ENCODE data around the gene GUK1. TPM values are rescaled to one million over a fixed set of nuclear protein-coding genes. Genes with fewer than 3 reads are reported as not detected.
A peak's percentile ranks its signal among the peaks of the same experiment; 100 is the strongest.

GUK1 gene
- total and polyA plus RNA-seq, 2 experiments from 2014 or later, result 87.5 to 121 TPM

- Mint-ChIP-seq H3K4me3 (peak within 1 kb of the TSS; percentile 92), H3K36me3 (ENCODE audit: low read depth) (peaks cover 40% of the 10 kb centered on the region), H3K4me1 (peaks cover 8% of the 10 kb centered on the region; the same call in 1 of the 3 replicates), H3K27ac (peak within 1 kb of the TSS; percentile 96), H3K27me3 (ENCODE audit: insufficient read depth, low read depth, poor library complexity) (peaks cover 22% of the 10 kb centered on the region), H3K9me3 (no peaks in the 10 kb centered on the region; the same call in 1 of the 3 replicates)
- Histone ChIP-seq H3K27me3 (ENCODE audit: insufficient read depth) (no peaks in the 10 kb centered on the region), H3K4me3 (peak within 1 kb of the TSS; percentile 93), H3K79me2 (replicated peaks; ENCODE audit: insufficient read depth) (no peaks in the 10 kb centered on the region), H3F3A (replicated peaks; ENCODE audit: low read depth) (0 out of 2 replicates have a peak, but pooled peaks cover 2% of the 10 kb centered on the region), H3K9me2 (ENCODE audit: insufficient read depth) (no peaks in the 10 kb centered on the region), H3K4me1 (ENCODE audit: insufficient read depth) (0 out of 2 replicates have a peak, but pooled peaks cover 3% of the 10 kb centered on the region), H2AFZ (peak within 1 kb of the TSS; percentile 94), H4K20me1 (replicated peaks; ENCODE audit: insufficient read depth) (no peaks in the 10 kb centered on the region; the same call in 1 of the 2 replicates), H3K27ac (ENCODE audit: low read depth) (peak within 1 kb of the TSS; percentile 87), H3K36me3 (ENCODE audit: insufficient read depth) (peaks cover 3% of the 10 kb centered on the region; the same call in 1 of the 2 replicates), H3K4me2 (peak within 1 kb of the TSS; percentile 86)
- TF ChIP-seq STAT1 (IDR thresholded peaks at IDR 0.05; ENCODE audit: unreplicated experiment) (no peak), CREB1 (CRISPR knock-in tag; IDR thresholded peaks at IDR 0.05; ENCODE audit: low read depth) (peak; percentile 99), ETS1 (IDR thresholded peaks at IDR 0.05) (peak; percentile 84), EZH2phosphoT487 (IDR thresholded peaks at IDR 0.05; ENCODE audit: unreplicated experiment) (no peak), POLR2AphosphoS5 (IDR thresholded peaks at IDR 0.05; ENCODE audit: low read depth) (peak; percentile 95), EZH2 (IDR thresholded peaks at IDR 0.05; ENCODE audit: low read depth, unreplicated experiment) (no peak)
- TF ChIP-seq, protein P1, sequence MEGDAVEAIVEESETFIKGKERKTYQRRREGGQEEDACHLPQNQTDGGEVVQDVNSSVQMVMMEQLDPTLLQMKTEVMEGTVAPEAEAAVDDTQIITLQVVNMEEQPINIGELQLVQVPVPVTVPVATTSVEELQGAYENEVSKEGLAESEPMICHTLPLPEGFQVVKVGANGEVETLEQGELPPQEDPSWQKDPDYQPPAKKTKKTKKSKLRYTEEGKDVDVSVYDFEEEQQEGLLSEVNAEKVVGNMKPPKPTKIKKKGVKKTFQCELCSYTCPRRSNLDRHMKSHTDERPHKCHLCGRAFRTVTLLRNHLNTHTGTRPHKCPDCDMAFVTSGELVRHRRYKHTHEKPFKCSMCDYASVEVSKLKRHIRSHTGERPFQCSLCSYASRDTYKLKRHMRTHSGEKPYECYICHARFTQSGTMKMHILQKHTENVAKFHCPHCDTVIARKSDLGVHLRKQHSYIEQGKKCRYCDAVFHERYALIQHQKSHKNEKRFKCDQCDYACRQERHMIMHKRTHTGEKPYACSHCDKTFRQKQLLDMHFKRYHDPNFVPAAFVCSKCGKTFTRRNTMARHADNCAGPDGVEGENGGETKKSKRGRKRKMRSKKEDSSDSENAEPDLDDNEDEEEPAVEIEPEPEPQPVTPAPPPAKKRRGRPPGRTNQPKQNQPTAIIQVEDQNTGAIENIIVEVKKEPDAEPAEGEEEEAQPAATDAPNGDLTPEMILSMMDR (conservative IDR thresholded peaks at IDR 0.05; ENCODE audit: low read depth in 2 of 2), result no peak
- peak; percentile 85 for ATAC-seq
- DNase-seq (ENCODE audit: low spot score), result peak; percentile 97
Measured at GRCh38 chr1:228102791-228103620, 37.1 kb upstream of the GUK1 start, which contains the start of gene C1orf35. Gene C1orf35, minus strand, starts transcription at chr1:228103325. Its CDS starts 98 bp downstream, at chr1:228103227.

DNA sequence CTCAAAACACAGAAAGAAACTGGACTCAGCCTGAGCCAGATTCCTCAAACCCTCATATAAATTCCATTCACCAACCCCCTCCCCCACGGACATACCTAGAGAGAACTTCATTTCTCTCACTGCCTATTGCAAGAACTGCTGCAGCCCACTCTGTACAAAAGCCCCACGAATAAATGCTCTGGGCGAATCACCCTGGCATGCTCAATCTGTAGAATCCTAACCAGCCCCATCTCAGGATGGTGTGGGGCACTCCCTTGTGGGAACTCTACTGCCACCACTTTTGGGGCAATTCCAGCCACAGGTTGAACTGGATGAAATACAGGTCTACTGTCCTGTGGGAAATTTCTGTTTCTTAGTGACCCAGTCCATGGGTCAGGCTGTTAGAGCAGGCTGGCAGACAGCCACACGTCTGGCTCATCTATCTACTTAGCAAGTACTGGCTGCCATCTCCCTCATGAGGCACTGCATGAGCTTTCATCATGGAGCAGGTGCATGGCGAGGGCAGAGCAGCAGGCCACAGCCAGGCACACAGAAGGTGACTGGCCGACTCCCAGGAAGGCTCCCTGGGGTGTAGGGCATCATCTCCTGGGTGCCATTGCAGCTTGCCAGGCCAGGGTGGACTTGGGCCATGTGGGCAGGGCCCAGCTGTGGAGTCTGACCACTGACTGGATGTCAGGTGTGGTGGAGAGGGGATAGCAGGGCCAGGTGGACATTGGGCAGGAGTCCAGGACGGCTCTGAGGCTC lies 35.4 kb upstream of the GUK1 start:
- Histone ChIP-seq H3K4me1 (ENCODE audit: insufficient read depth) (peaks cover 7% of the 10 kb centered on the region; the same call in 1 of the 2 replicates), H3F3A (replicated peaks; ENCODE audit: low read depth) (0 out of 2 replicates have a peak, but pooled peaks cover 2% of the 10 kb centered on the region), H3K4me3 (no peak overlapping the region), H3K4me2 (no peak overlapping the region), H3K9me2 (ENCODE audit: insufficient read depth) (no peaks in the 10 kb centered on the region), H3K27me3 (ENCODE audit: insufficient read depth) (peaks cover 1% of the 10 kb centered on the region; the same call in 1 of the 2 replicates), H3K36me3 (ENCODE audit: insufficient read depth) (no peaks in the 10 kb centered on the region), H4K20me1 (replicated peaks; ENCODE audit: insufficient read depth) (no peaks in the 10 kb centered on the region; the same call in 1 of the 2 replicates), H3K27ac (ENCODE audit: low read depth) (no peak overlapping the region), H2AFZ (no peak overlapping the region), H3K79me2 (replicated peaks; ENCODE audit: insufficient read depth) (peaks cover 8% of the 10 kb centered on the region)
- Mint-ChIP-seq H3K27ac (no peak overlapping the region; the same call in 1 of the 2 replicates), H3K36me3 (ENCODE audit: low read depth) (peaks cover 25% of the 10 kb centered on the region), H3K4me1 (peaks cover 14% of the 10 kb centered on the region; the same call in 2 of the 3 replicates), H3K9me3 (no peaks in the 10 kb centered on the region; the same call in 1 of the 3 replicates), H3K27me3 (ENCODE audit: insufficient read depth, low read depth, poor library complexity) (peaks cover 21% of the 10 kb centered on the region), H3K4me3 (peak overlapping the region; percentile 54)
- DNase-seq (ENCODE audit: low spot score), result no peak
- no peak for ATAC-seq
- TF ChIP-seq EZH2phosphoT487 (IDR thresholded peaks at IDR 0.05; ENCODE audit: unreplicated experiment) (no peak), POLR2AphosphoS5 (IDR thresholded peaks at IDR 0.05; ENCODE audit: low read depth) (0 out of 2 replicates have a peak, but pooled peaks have one; percentile 19)

Data from GM23338 (cell line).